HEK293 (cell line): ENCODE measurements around the gene ALDH7A1.

Source experiments
- BCL6B ChIP-seq: fragments of 450-650 bp; formaldehyde crosslinking; IDR thresholded peaks from 2 replicates; pipeline ENCODE4 v1.5.1; 2017; ENCODE audit warnings: missing biosample characterization, missing genetic modification characterization
- FEZF1 ChIP-seq: fragments of 450-650 bp; formaldehyde crosslinking; IDR thresholded peaks from 2 replicates; pipeline ENCODE4 v1.5.1; 2016; ENCODE audit warnings: missing biosample characterization, missing genetic modification characterization
- HOXC10 ChIP-seq: sonication (generic); formaldehyde crosslinking; IDR thresholded peaks from 2 replicates; pipeline ENCODE4 v1.8.1; 2023; ENCODE audit warnings: mild to moderate bottlenecking, missing genetic modification reagents
- KLF10 ChIP-seq: fragments of 450-650 bp; IDR thresholded peaks from 2 replicates; pipeline ENCODE4 v1.5.1; 2018; ENCODE audit warnings: missing biosample characterization, mild to moderate bottlenecking, missing genetic modification characterization
- MEIS1 ChIP-seq: sonication (generic); formaldehyde crosslinking; IDR thresholded peaks from 2 replicates; pipeline ENCODE4 v1.8.1; 2022; ENCODE audit warnings: missing genetic modification reagents, mild to moderate bottlenecking, borderline replicate concordance
- PATZ1 ChIP-seq: fragments of 450-650 bp; formaldehyde crosslinking; IDR thresholded peaks from 2 replicates; pipeline ENCODE4 v1.5.1; 2016; ENCODE audit warnings: missing biosample characterization, missing genetic modification characterization
- PRDM4 ChIP-seq: fragments of 450-650 bp; formaldehyde crosslinking; IDR thresholded peaks from 2 replicates; pipeline ENCODE4 v1.5.1; 2017; ENCODE audit warnings: missing biosample characterization, missing genetic modification characterization
- REST ChIP-seq: fragments of 450-650 bp; formaldehyde crosslinking; IDR thresholded peaks from 2 replicates; pipeline ENCODE4 v1.5.1; 2016; ENCODE audit warnings: missing biosample characterization, missing genetic modification characterization
- ZBTB10 ChIP-seq: fragments of 450-650 bp; formaldehyde crosslinking; IDR thresholded peaks from 2 replicates; pipeline ENCODE4 v1.5.1; 2016; ENCODE audit warnings: missing biosample characterization, missing genetic modification characterization
- ZFP41 ChIP-seq: fragments of 450-650 bp; formaldehyde crosslinking; IDR thresholded peaks from 2 replicates; pipeline ENCODE4 v1.5.1; 2016; ENCODE audit warnings: missing biosample characterization, missing genetic modification characterization, borderline replicate concordance
- ZNF138 ChIP-seq: fragments of 450-650 bp; formaldehyde crosslinking; IDR thresholded peaks from 2 replicates; pipeline ENCODE4 v1.5.1; 2016; ENCODE audit warnings: missing biosample characterization, missing genetic modification characterization, borderline replicate concordance
- ZNF184 ChIP-seq: fragments of 450-650 bp; IDR thresholded peaks from 2 replicates; pipeline ENCODE4 v1.5.1; 2018; ENCODE audit warnings: missing biosample characterization, mild to moderate bottlenecking, missing genetic modification characterization
- ZNF202 ChIP-seq: fragments of 450-650 bp; formaldehyde crosslinking; IDR thresholded peaks from 2 replicates; pipeline ENCODE4 v1.5.1; 2016; ENCODE audit warnings: missing biosample characterization, missing genetic modification characterization, borderline replicate concordance
- ZNF239 ChIP-seq: fragments of 450-650 bp; formaldehyde crosslinking; IDR thresholded peaks from 2 replicates; pipeline ENCODE4 v1.5.1; 2016; ENCODE audit warnings: missing biosample characterization, missing genetic modification characterization
- ZNF488 ChIP-seq: fragments of 450-650 bp; formaldehyde crosslinking; IDR thresholded peaks from 2 replicates; pipeline ENCODE4 v1.5.1; 2016; ENCODE audit warnings: missing biosample characterization, missing genetic modification characterization
- ZNF513 ChIP-seq: fragments of 450-650 bp; IDR thresholded peaks from 2 replicates; pipeline ENCODE4 v1.5.1; 2018; ENCODE audit warnings: missing biosample characterization, missing genetic modification characterization
- ZNF521 ChIP-seq: fragments of 450-650 bp; formaldehyde crosslinking; IDR thresholded peaks from 2 replicates; pipeline ENCODE4 v1.5.1; 2017; ENCODE audit warnings: missing biosample characterization, mild to moderate bottlenecking, missing genetic modification characterization
- ZNF555 ChIP-seq: fragments of 450-650 bp; formaldehyde crosslinking; conservative IDR thresholded peaks from 2 replicates; pipeline ENCODE4 v1.5.1; 2017; ENCODE audit warnings: missing biosample characterization, mild to moderate bottlenecking, missing genetic modification characterization, inconsistent platforms
- ZNF571 ChIP-seq: fragments of 450-650 bp; formaldehyde crosslinking; IDR thresholded peaks from 2 replicates; pipeline ENCODE4 v1.5.0; 2017; ENCODE audit warnings: missing biosample characterization, missing genetic modification characterization
- ZNF670 ChIP-seq: fragments of 450-650 bp; formaldehyde crosslinking; IDR thresholded peaks from 2 replicates; pipeline ENCODE4 v1.5.1; 2016; ENCODE audit warnings: missing biosample characterization, missing genetic modification characterization, low read depth
- ZSCAN30 ChIP-seq: fragments of 450-650 bp; IDR thresholded peaks from 2 replicates; pipeline ENCODE4 v1.5.1; 2018; ENCODE audit warnings: missing biosample characterization, mild to moderate bottlenecking, missing genetic modification characterization, moderate library complexity

ALDH7A1 gene

GRCh38 chr5:126600631-126601511 lies 5.9 kb upstream of the ALDH7A1 start, which contains the start of gene PHAX (continued):
- TF ChIP-seq REST (tag by site-specific recombination): no peak; the same call in 1 of the 2 replicates
- 0 out of 2 replicates have a peak, but pooled peaks have one; percentile 28 for TF ChIP-seq ZNF184 (tag by site-specific recombination)
- TF ChIP-seq ZNF521 (tag by site-specific recombination): no peak
- no peak for TF ChIP-seq FEZF1 (tag by site-specific recombination)
- TF ChIP-seq ZNF202 (tag by site-specific recombination): no peak
- TF ChIP-seq ZNF555 (tag by site-specific recombination): no peak
- TF ChIP-seq ZNF571 (tag by site-specific recombination): no peak
- TF ChIP-seq ZBTB10 (tag by site-specific recombination): no peak
- TF ChIP-seq PRDM4: no peak
- TF ChIP-seq MEIS1 (CRISPR knock-in tag): no peak
- TF ChIP-seq ZNF670 (tag by site-specific recombination): no peak
- TF ChIP-seq BCL6B (tag by site-specific recombination): no peak
- no peak for TF ChIP-seq HOXC10 (CRISPR knock-in tag)
- TF ChIP-seq KLF10 (tag by site-specific recombination): peak; percentile 40; the same call in 1 of the 2 replicates
- TF ChIP-seq ZNF488: no peak
- TF ChIP-seq ZNF239 (tag by site-specific recombination): no peak
- peak; percentile 62; the same call in 1 of the 2 replicates for TF ChIP-seq ZSCAN30
- TF ChIP-seq ZFP41 (tag by site-specific recombination): no peak
- no peak for TF ChIP-seq ZNF513
- no peak for TF ChIP-seq PATZ1 (tag by site-specific recombination)
- no peak for TF ChIP-seq ZNF138 (tag by site-specific recombination)
